Mesendoderm (in vitro differentiated cells): ENCODE measurements around the gene C5AR2.
"Not testable (repeated sequence)": the region's sequence is repeated elsewhere in the genome, so short reads cannot be mapped to it uniquely, and the experiment has no call there.

Experiments used
- DNase-seq: peaks from one replicate; pipeline ENCODE4 v3.0.0; 2013
- H2AK5ac ChIP-seq: 2 replicates; pipeline ENCODE4 v1.6.1; 2013; ENCODE audit warnings: low read length, inconsistent platforms
- H2BK120ac ChIP-seq: 2 replicates; pipeline ENCODE4 v1.6.1; 2013; ENCODE audit warnings: low read depth, mild to moderate bottlenecking, low read length, moderate library complexity, mixed read lengths
- H2BK15ac ChIP-seq: replicated peaks from 2 replicates; pipeline ENCODE4 v1.6.1; 2013; ENCODE audit warnings: low read depth, mild to moderate bottlenecking, moderate library complexity
- H2BK5ac ChIP-seq: 2 replicates; pipeline ENCODE4 v1.6.1; 2013; ENCODE audit warnings: low read length, inconsistent platforms
- H3K18ac ChIP-seq: 2 replicates; pipeline ENCODE4 v1.6.1; 2013; ENCODE audit warnings: mild to moderate bottlenecking, low read length, mixed read lengths
- H3K23ac ChIP-seq: one replicate; pipeline ENCODE4 v1.6.1; 2013; ENCODE audit warnings: low read length
- H3K27ac ChIP-seq: 2 replicates; pipeline ENCODE4 v1.5.1; 2013; ENCODE audit warnings: low read depth, mild to moderate bottlenecking, inconsistent platforms, low read length, moderate library complexity
- H3K27me3 ChIP-seq: 2 replicates; pipeline ENCODE4 v1.6.1; 2013; ENCODE audit warnings: low read length, control low read depth, mild to moderate bottlenecking, inconsistent platforms; ENCODE audit not compliant: insufficient read depth, poor library complexity
- H3K36me3 ChIP-seq: 2 replicates; pipeline ENCODE4 v1.6.1; 2013; ENCODE audit warnings: low read length, inconsistent platforms; ENCODE audit not compliant: control insufficient read depth, insufficient read depth
- H3K4ac ChIP-seq: one replicate; pipeline ENCODE4 v1.6.1; 2013; ENCODE audit warnings: low read depth, mild to moderate bottlenecking, low read length, moderate library complexity
- H3K4me1 ChIP-seq: 2 replicates; pipeline ENCODE4 v1.6.1; 2013; ENCODE audit warnings: low read depth, low read length, inconsistent platforms; ENCODE audit not compliant: control insufficient read depth
- H3K4me2 ChIP-seq: 2 replicates; pipeline ENCODE4 v1.6.1; 2013; ENCODE audit warnings: low read length
- H3K4me3 ChIP-seq: 2 replicates; pipeline ENCODE4 v1.5.1; 2013; ENCODE audit warnings: mild to moderate bottlenecking, low read length
- H3K56ac ChIP-seq: one replicate; pipeline ENCODE4 v1.6.1; 2013; ENCODE audit warnings: low read length
- H3K79me1 ChIP-seq: 2 replicates; pipeline ENCODE4 v1.6.1; 2013; ENCODE audit warnings: low read length, inconsistent platforms
- H3K79me2 ChIP-seq: 2 replicates; pipeline ENCODE4 v1.6.1; 2013; ENCODE audit warnings: mild to moderate bottlenecking, low read length; ENCODE audit not compliant: control insufficient read depth, insufficient read depth
- H3K9ac ChIP-seq: 2 replicates; pipeline ENCODE4 v1.6.1; 2013; ENCODE audit warnings: low read length, inconsistent platforms
- H4K5ac ChIP-seq: one replicate; pipeline ENCODE4 v1.6.1; 2013; ENCODE audit warnings: low read length
- H4K8ac ChIP-seq: one replicate; pipeline ENCODE4 v1.6.1; 2013; ENCODE audit warnings: low read depth, mild to moderate bottlenecking, control low read depth, low read length, moderate library complexity
- WGBS: extraction: QIAGEN DNeasy Blood & Tissue Kit; methylation state at CpG from one replicate; pipeline ENCODE4 v1.1.7; 2013; ENCODE audit warnings: low lambda C conversion rate, missing lambda C conversion rate; ENCODE audit not compliant: insufficient coverage; ENCODE audit errors: extremely low coverage; 5-methylcytosine and 5-hydroxymethylcytosine counted together

The C5AR2 gene

GRCh38 chr19:47340477-47341208 is 8.7 kb downstream of the C5AR2 start:
- no peak overlapping the region for H2AK5ac ChIP-seq
- H3K4me1 ChIP-seq: no peaks in the 10 kb centered on the region
- H3K36me3 ChIP-seq: no peaks in the 10 kb centered on the region
- H2BK5ac ChIP-seq: no peak overlapping the region
- no peak for DNase-seq
- no peaks in the 10 kb centered on the region for H3K79me2 ChIP-seq
- no peaks in the 10 kb centered on the region for H3K79me1 ChIP-seq
- no peak overlapping the region for H3K4me3 ChIP-seq
- H3K4ac ChIP-seq: no peak overlapping the region
- WGBS: no CpG with 5 or more reads among the region's 29 CpGs
- H2BK120ac ChIP-seq: no peak overlapping the region
- H3K23ac ChIP-seq: no peak overlapping the region
- no peak overlapping the region for H3K18ac ChIP-seq
- no peak overlapping the region for H4K5ac ChIP-seq
- no peak overlapping the region for H3K9ac ChIP-seq
- no peak overlapping the region for H4K8ac ChIP-seq
- no peak overlapping the region for H3K27ac ChIP-seq
- no peak overlapping the region for H2BK15ac ChIP-seq
- H3K27me3 ChIP-seq: no peaks in the 10 kb centered on the region
- H3K4me2 ChIP-seq: no peak overlapping the region
- H3K56ac ChIP-seq: no peak overlapping the region

- Histone ChIP-seq H3K4me2 (no peak overlapping the region), H4K5ac (no peak overlapping the region), H3K4ac (no peak overlapping the region), H3K27ac (no peak overlapping the region), H3K36me3 (no peaks in the 10 kb centered on the region), H2BK15ac (no peak overlapping the region), H3K23ac (no peak overlapping the region), H3K18ac (no peak overlapping the region), H3K79me2 (no peaks in the 10 kb centered on the region), H3K79me1 (no peaks in the 10 kb centered on the region), H3K56ac (no peak overlapping the region), H3K4me1 (no peaks in the 10 kb centered on the region), H3K27me3 (no peaks in the 10 kb centered on the region), H2BK120ac (no peak overlapping the region), H3K4me3 (no peak overlapping the region), H4K8ac (no peak overlapping the region), H2AK5ac (no peak overlapping the region), H3K9ac (no peak overlapping the region), H2BK5ac (no peak overlapping the region)
- WGBS: no CpG with 5 or more reads among the region's 4 CpGs
- no peak for DNase-seq
Measured at GRCh38 chr19:47341734-47342133, 9.8 kb downstream of the C5AR2 start.

- no peak overlapping the region for H2AK5ac ChIP-seq
- H3K4me2 ChIP-seq: no peak overlapping the region
Measured at GRCh38 chr19:47343194-47343802, 11.3 kb downstream of the C5AR2 start.

GRCh38 chr19:47344425-47344824 is 12.4 kb downstream of the C5AR2 start:
- Histone ChIP-seq H3K79me2 (peaks cover 1% of the 10 kb centered on the region), H4K8ac (no peak overlapping the region), H2AK5ac (no peak overlapping the region), H3K27ac (no peak overlapping the region), H3K18ac (no peak overlapping the region), H3K4ac (no peak overlapping the region), H3K56ac (no peak overlapping the region), H3K23ac (no peak overlapping the region), H2BK15ac (no peak overlapping the region), H4K5ac (no peak overlapping the region), H3K36me3 (no peaks in the 10 kb centered on the region), H3K9ac (no peak overlapping the region), H3K4me2 (no peak overlapping the region), H3K4me1 (no peaks in the 10 kb centered on the region), H2BK5ac (no peak overlapping the region), H3K79me1 (peaks cover 1% of the 10 kb centered on the region), H3K27me3 (no peaks in the 10 kb centered on the region), H2BK120ac (no peak overlapping the region), H3K4me3 (no peak overlapping the region)
- DNase-seq: no peak
- WGBS: no CpG with 5 or more reads among the region's 1 CpG

More at GRCh38 chr19:47343194-47343802, 11.3 kb downstream of the C5AR2 start:
- no peak overlapping the region for H2BK5ac ChIP-seq
- no peaks in the 10 kb centered on the region for H3K4me1 ChIP-seq
- no peak overlapping the region for H3K4ac ChIP-seq
- H3K79me2 ChIP-seq: no peaks in the 10 kb centered on the region
- no peak overlapping the region for H4K8ac ChIP-seq
- H3K36me3 ChIP-seq: no peaks in the 10 kb centered on the region
- H3K56ac ChIP-seq: no peak overlapping the region
- no peak overlapping the region for H2BK120ac ChIP-seq
- H3K4me3 ChIP-seq: no peak overlapping the region
- H3K23ac ChIP-seq: no peak overlapping the region
- no peak overlapping the region for H3K27ac ChIP-seq
- H3K18ac ChIP-seq: no peak overlapping the region
- WGBS: no CpG with 5 or more reads among the region's 11 CpGs
- H4K5ac ChIP-seq: no peak overlapping the region
- H3K79me1 ChIP-seq: no peaks in the 10 kb centered on the region
- H3K9ac ChIP-seq: no peak overlapping the region
- H2BK15ac ChIP-seq: no peak overlapping the region
- H3K27me3 ChIP-seq: no peaks in the 10 kb centered on the region
- DNase-seq: no peak

- H3K56ac ChIP-seq, H2BK5ac ChIP-seq, DNase-seq, H2AK5ac ChIP-seq, H3K27me3 ChIP-seq, H3K4me3 ChIP-seq, H3K4me1 ChIP-seq, H3K4me2 ChIP-seq, H2BK120ac ChIP-seq, H3K4ac ChIP-seq, H4K8ac ChIP-seq, H4K5ac ChIP-seq, H3K18ac ChIP-seq, H3K9ac ChIP-seq, H3K27ac ChIP-seq, H2BK15ac ChIP-seq, H3K79me1 ChIP-seq, H3K36me3 ChIP-seq, H3K23ac ChIP-seq: not testable (repeated sequence)
- WGBS: no CpG with 5 or more reads among the region's 6 CpGs
- H3K79me2 ChIP-seq: peaks cover 14% of the 10 kb centered on the region
Measured at GRCh38 chr19:47346024-47346423, 14.0 kb downstream of the C5AR2 start.
